ENCODE data around the gene ACTG2.

The ACTG2 gene

GRCh38 chr2:73949802-73950201 lies 57.0 kb downstream of the ACTG2 start:
- H3K36me3 ChIP-seq (ENCODE audit: control insufficient read depth, insufficient read depth, low read length): no peaks in the 10 kb centered on the region
- H3K27ac ChIP-seq: no peak overlapping the region
- peaks cover 10% of the 10 kb centered on the region for H3K4me1 ChIP-seq
- TF ChIP-seq, protein P1, sequence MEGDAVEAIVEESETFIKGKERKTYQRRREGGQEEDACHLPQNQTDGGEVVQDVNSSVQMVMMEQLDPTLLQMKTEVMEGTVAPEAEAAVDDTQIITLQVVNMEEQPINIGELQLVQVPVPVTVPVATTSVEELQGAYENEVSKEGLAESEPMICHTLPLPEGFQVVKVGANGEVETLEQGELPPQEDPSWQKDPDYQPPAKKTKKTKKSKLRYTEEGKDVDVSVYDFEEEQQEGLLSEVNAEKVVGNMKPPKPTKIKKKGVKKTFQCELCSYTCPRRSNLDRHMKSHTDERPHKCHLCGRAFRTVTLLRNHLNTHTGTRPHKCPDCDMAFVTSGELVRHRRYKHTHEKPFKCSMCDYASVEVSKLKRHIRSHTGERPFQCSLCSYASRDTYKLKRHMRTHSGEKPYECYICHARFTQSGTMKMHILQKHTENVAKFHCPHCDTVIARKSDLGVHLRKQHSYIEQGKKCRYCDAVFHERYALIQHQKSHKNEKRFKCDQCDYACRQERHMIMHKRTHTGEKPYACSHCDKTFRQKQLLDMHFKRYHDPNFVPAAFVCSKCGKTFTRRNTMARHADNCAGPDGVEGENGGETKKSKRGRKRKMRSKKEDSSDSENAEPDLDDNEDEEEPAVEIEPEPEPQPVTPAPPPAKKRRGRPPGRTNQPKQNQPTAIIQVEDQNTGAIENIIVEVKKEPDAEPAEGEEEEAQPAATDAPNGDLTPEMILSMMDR (IDR thresholded peaks at IDR 0.05): no peak
- no peak overlapping the region for H3K4me3 ChIP-seq (ENCODE audit: low read depth, low read length)
- H3K4me2 ChIP-seq (ENCODE audit: low read length): no peak overlapping the region
- no peaks in the 10 kb centered on the region for H3K27me3 ChIP-seq (ENCODE audit: control insufficient read depth, insufficient read depth, low read length)
- H3K79me2 ChIP-seq: peaks cover 11% of the 10 kb centered on the region
- H2AFZ ChIP-seq: no peak overlapping the region
- no peak overlapping the region for H3K9ac ChIP-seq
- H3K9me3 ChIP-seq (ENCODE audit: control insufficient read depth, low read length): no peaks in the 10 kb centered on the region

DNA sequence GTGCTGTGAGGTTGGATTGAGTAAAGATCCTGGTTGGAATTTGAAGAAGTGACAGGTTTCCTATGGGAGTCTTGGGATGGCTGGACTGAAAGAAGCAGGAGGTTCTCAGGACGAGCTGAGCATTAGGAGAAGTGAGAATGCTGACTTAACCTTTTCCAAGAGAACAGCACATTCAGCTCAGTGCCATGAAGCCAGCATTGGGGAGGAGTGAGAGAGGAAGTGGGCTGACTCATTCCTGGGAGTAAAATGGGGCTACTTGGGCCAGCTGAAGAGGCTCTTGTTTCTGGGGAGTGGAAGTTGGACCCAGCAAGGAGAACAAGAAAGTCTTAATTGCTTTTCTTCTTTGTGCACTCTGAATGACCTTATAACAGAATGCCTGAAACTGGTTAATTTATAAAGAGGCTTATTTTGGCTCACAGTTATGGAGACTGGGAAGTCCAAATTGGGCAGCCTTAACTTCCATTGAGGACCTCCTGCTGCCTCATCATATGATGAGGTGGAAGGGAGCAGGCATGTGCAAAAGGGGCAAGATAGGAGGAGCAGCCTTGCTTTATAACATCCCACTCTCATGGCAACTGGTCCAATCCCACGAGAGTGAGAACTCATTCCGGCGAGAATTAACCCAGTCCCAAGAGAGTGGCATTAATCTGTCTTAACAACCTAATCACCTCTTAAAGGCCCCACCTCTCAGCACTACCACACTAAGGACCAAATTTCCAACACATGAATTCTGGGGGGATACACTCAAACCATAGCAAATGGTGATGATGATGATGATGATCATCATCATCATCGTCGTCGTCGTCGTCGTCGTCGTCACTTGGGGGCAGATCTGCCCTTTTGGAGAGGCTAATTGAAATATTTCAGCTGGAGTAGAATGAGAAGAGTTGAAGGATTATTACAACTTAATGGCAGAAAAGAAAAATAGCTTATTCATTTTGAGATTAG lies 60.0 kb downstream of the ACTG2 start:
- no peak overlapping the region for H3K4me2 ChIP-seq (ENCODE audit: low read length)
- peaks cover 10% of the 10 kb centered on the region for H3K4me1 ChIP-seq
- no peaks in the 10 kb centered on the region for H3K9me3 ChIP-seq (ENCODE audit: control insufficient read depth, low read length)
- no peak overlapping the region for H2AFZ ChIP-seq
- peaks cover 6% of the 10 kb centered on the region for H3K79me2 ChIP-seq
- no peaks in the 10 kb centered on the region for H3K27me3 ChIP-seq (ENCODE audit: control insufficient read depth, insufficient read depth, low read length)
- H3K36me3 ChIP-seq (ENCODE audit: control insufficient read depth, insufficient read depth, low read length): no peaks in the 10 kb centered on the region
- no peak overlapping the region for H3K9ac ChIP-seq
- H3K4me3 ChIP-seq (ENCODE audit: low read depth, low read length): no peak overlapping the region
- no peak overlapping the region for H3K27ac ChIP-seq
- TF ChIP-seq, protein P1 (IDR thresholded peaks at IDR 0.05): no peak

- H3K27ac ChIP-seq: no peak overlapping the region
- H3K9ac ChIP-seq: no peak overlapping the region
- H3K27me3 ChIP-seq (ENCODE audit: control insufficient read depth, insufficient read depth, low read length): no peaks in the 10 kb centered on the region
- no peak overlapping the region for H3K4me3 ChIP-seq (ENCODE audit: low read depth, low read length)
- no peaks in the 10 kb centered on the region for H3K79me2 ChIP-seq
- H3K9me3 ChIP-seq (ENCODE audit: control insufficient read depth, low read length): no peaks in the 10 kb centered on the region
- H3K4me2 ChIP-seq (ENCODE audit: low read length): no peak overlapping the region
- H3K4me1 ChIP-seq: no peaks in the 10 kb centered on the region
- TF ChIP-seq, protein P1 (IDR thresholded peaks at IDR 0.05): no peak
- no peaks in the 10 kb centered on the region for H3K36me3 ChIP-seq (ENCODE audit: control insufficient read depth, insufficient read depth, low read length)
- no peak overlapping the region for H2AFZ ChIP-seq
These were observed 63.5 kb downstream of the ACTG2 start for GRCh38 chr2:73956218-73956865.

GRCh38 chr2:73961274-73961673 lies 68.5 kb downstream of the ACTG2 start:
- no peaks in the 10 kb centered on the region for H3K9me3 ChIP-seq (ENCODE audit: control insufficient read depth, low read length)
- H3K4me2 ChIP-seq (ENCODE audit: low read length): no peak overlapping the region
- TF ChIP-seq, protein P1 (IDR thresholded peaks at IDR 0.05): no peak
- no peaks in the 10 kb centered on the region for H3K36me3 ChIP-seq (ENCODE audit: control insufficient read depth, insufficient read depth, low read length)
- no peak overlapping the region for H3K9ac ChIP-seq
- no peaks in the 10 kb centered on the region for H3K79me2 ChIP-seq
- H3K27me3 ChIP-seq (ENCODE audit: control insufficient read depth, insufficient read depth, low read length): no peaks in the 10 kb centered on the region
- no peak overlapping the region for H2AFZ ChIP-seq
- H3K4me3 ChIP-seq (ENCODE audit: low read depth, low read length): no peak overlapping the region
- H3K27ac ChIP-seq: no peak overlapping the region
- no peaks in the 10 kb centered on the region for H3K4me1 ChIP-seq

Measured in parathyroid adenoma (tissue), 2 donors.